GM23248 (cell line): ENCODE results near the gene TRAM2. TPM values are rescaled to one million over a fixed set of nuclear protein-coding genes. Genes with fewer than 3 reads are reported as not detected.

Experiments used
- DNase-seq: peaks from one replicate; pipeline ENCODE4 v3.0.0-alpha.2; 2015
- H2AFZ ChIP-seq: fragments of 200-600 bp; sonication (generic); 2 replicates; pipeline ENCODE4 v1.6.1; 2016; ENCODE audit warnings: antibody characterized with exemption
- H3F3A ChIP-seq: fragments of 200-600 bp; sonication (generic); 2 replicates; pipeline ENCODE4 v1.6.1; 2016; ENCODE audit warnings: mild to moderate bottlenecking, antibody characterized with exemption, mixed run types; ENCODE audit not compliant: insufficient read depth
- H3K27ac ChIP-seq: fragments of 200-600 bp; sonication (generic); 2 replicates; pipeline ENCODE4 v1.5.1; 2016; ENCODE audit warnings: mild to moderate bottlenecking
- H3K27me3 ChIP-seq: fragments of 200-600 bp; sonication (generic); replicated peaks from 2 replicates; pipeline ENCODE4 v1.6.1; 2016; ENCODE audit warnings: mild to moderate bottlenecking; ENCODE audit not compliant: insufficient read depth
- H3K36me3 ChIP-seq: fragments of 200-600 bp; sonication (generic); 2 replicates; pipeline ENCODE4 v1.6.1; 2016; ENCODE audit warnings: low read depth, mild to moderate bottlenecking
- H3K4me1 ChIP-seq: fragments of 200-600 bp; sonication (generic); 2 replicates; pipeline ENCODE4 v1.6.1; 2016; ENCODE audit warnings: mild to moderate bottlenecking; ENCODE audit not compliant: insufficient read depth
- H3K4me2 ChIP-seq: fragments of 200-600 bp; sonication (generic); one replicate; pipeline ENCODE4 v1.6.1; 2016; ENCODE audit warnings: mild to moderate bottlenecking; ENCODE audit not compliant: unreplicated experiment
- H3K4me3 ChIP-seq: fragments of 200-600 bp; sonication (generic); 2 replicates; pipeline ENCODE4 v1.5.1; 2016; ENCODE audit warnings: mild to moderate bottlenecking
- H3K79me2 ChIP-seq: fragments of 200-600 bp; sonication (generic); 2 replicates; pipeline ENCODE4 v1.6.1; 2016; ENCODE audit warnings: mild to moderate bottlenecking; ENCODE audit not compliant: insufficient read depth
- H3K9ac ChIP-seq: fragments of 200-600 bp; sonication (generic); 2 replicates; pipeline ENCODE4 v1.6.1; 2016; ENCODE audit warnings: mild to moderate bottlenecking
- H3K9me2 ChIP-seq: fragments of 200-600 bp; sonication (generic); 2 replicates; pipeline ENCODE4 v1.6.1; 2016; ENCODE audit warnings: mixed run types, mild to moderate bottlenecking, moderate library complexity; ENCODE audit not compliant: insufficient read depth
- H3K9me3 ChIP-seq: fragments of 200-600 bp; sonication (generic); one replicate; pipeline ENCODE4 v1.6.1; 2017; ENCODE audit warnings: low read depth
- H4K20me1 ChIP-seq: fragments of 200-600 bp; sonication (generic); 2 replicates; pipeline ENCODE4 v1.6.0; 2016; ENCODE audit not compliant: insufficient read depth
- EZH2 ChIP-seq: fragments of 200-600 bp; sonication (generic); IDR thresholded peaks from 2 replicates; pipeline ENCODE4 v1.6.1; 2018; ENCODE audit warnings: antibody characterized with exemption, mild to moderate bottlenecking; ENCODE audit not compliant: insufficient read depth, poor library complexity, severe bottlenecking
- EZH2phosphoT487 ChIP-seq: fragments of 200-600 bp; sonication (generic); IDR thresholded peaks from 2 replicates; pipeline ENCODE4 v1.6.1; 2018; ENCODE audit warnings: antibody characterized with exemption, moderate library complexity, mild to moderate bottlenecking, low read depth; ENCODE audit not compliant: insufficient read depth
- WGBS, 2 experiments: methylation state at CpG; one replicate each; pipeline ENCODE4 v1.1.6; 2015 to 2017; ENCODE audit warnings: low lambda C conversion rate in 2 of 2, low coverage in 1 of 2; ENCODE audit errors: missing lambda C conversion rate in 2 of 2; 5-methylcytosine and 5-hydroxymethylcytosine counted together
- in situ Hi-C: fragments of 300-500 bp; cut with MboI; formaldehyde crosslinking; loops from 2 replicates; pipeline ENCODE4 v1.15.0; 2020
- polyA plus RNA-seq: library from polyadenylated mRNA; unstranded; fragments of >200 nt; fragmentation: Nextera tagmentation; extraction: Ambion mirVana; gene quantifications from 2 replicates; pipeline ENCODE4 v1.2.1, GENCODE V29; 2016
- total RNA-seq: library from RNA; depleted of rRNA; stranded (reverse); fragments of >200 nt; shearing (Covaris generic); gene quantifications from 2 replicates; pipeline ENCODE4 v1.2.3, GENCODE V29; 2014

Gene TRAM2
- total and polyA plus RNA-seq, 2 experiments from 2014 or later, result 141 to 174 TPM

DNA sequence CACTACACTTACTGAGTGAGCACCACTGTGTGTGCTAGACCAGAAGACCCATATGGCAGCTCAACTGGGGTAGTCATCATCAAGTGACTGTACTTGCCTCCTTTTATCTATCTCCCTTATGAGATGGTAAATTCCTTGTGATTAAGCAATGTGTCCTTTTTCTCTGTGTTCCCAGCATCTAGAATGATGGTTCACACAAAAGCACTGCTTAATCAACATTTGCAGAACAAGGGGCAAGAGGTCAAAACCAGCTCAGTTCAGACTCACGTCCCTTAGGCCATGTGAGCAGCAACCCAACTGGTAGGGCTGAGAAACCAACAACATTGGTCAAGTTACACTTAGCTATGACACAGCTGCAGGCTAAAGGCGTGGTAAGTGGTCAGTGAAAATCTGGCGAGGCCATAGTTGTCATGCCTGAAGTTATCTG is 10.0 kb downstream of the TRAM2 start:
- Histone ChIP-seq H3K4me1 (peaks cover 75% of the 10 kb centered on the region), H3K4me3 (no peak overlapping the region; the same call in 1 of the 2 replicates), H3K79me2 (peaks cover 98% of the 10 kb centered on the region), H3K9ac (peak overlapping the region; percentile 73), H3K36me3 (peaks cover 16% of the 10 kb centered on the region), H3K27ac (peak overlapping the region; percentile 93), H4K20me1 (no peaks in the 10 kb centered on the region), H3K4me2 (peak overlapping the region; percentile 64), H3K9me2 (no peaks in the 10 kb centered on the region), H3F3A (peaks cover 72% of the 10 kb centered on the region), H2AFZ (no peak overlapping the region), H3K27me3 (no peaks in the 10 kb centered on the region), H3K9me3 (no peaks in the 10 kb centered on the region)
- TF ChIP-seq EZH2 (no peak), EZH2phosphoT487 (0 out of 2 replicates have a peak, but pooled peaks have one; percentile 60)
- WGBS, 2 experiments, result 0% methylated on average over 3 of the region's 3 CpGs
- in situ Hi-C loops, result no loop called here
- peak; percentile 96 for DNase-seq

- Histone ChIP-seq H3K9ac (peak overlapping the region; percentile 73), H3K4me2 (peak overlapping the region; percentile 64), H3K27ac (peak overlapping the region; percentile 93), H3K9me2 (no peaks in the 10 kb centered on the region), H3K4me3 (peak overlapping the region; percentile 10; the same call in 1 of the 2 replicates), H4K20me1 (no peaks in the 10 kb centered on the region), H3F3A (peaks cover 69% of the 10 kb centered on the region), H3K36me3 (peaks cover 12% of the 10 kb centered on the region; the same call in 1 of the 2 replicates), H2AFZ (no peak overlapping the region), H3K9me3 (no peaks in the 10 kb centered on the region), H3K4me1 (peaks cover 69% of the 10 kb centered on the region), H3K79me2 (peaks cover 98% of the 10 kb centered on the region), H3K27me3 (no peaks in the 10 kb centered on the region)
- no peak for TF ChIP-seq EZH2phosphoT487
- TF ChIP-seq EZH2, result no peak
- 100% methylated on average over 2 of the region's 2 CpGs for WGBS, 2 experiments
- no peak for DNase-seq
- in situ Hi-C loops, result no loop called here
Measured at GRCh38 chr6:52566201-52566600, 10.7 kb downstream of the TRAM2 start.

GRCh38 chr6:52564856-52565255 is 12.0 kb downstream of the TRAM2 start:
- TF ChIP-seq EZH2 (no peak), EZH2phosphoT487 (no peak)
- Histone ChIP-seq H3K4me2 (no peak overlapping the region), H3K9me3 (no peaks in the 10 kb centered on the region), H3K4me1 (peaks cover 67% of the 10 kb centered on the region), H3K9me2 (no peaks in the 10 kb centered on the region), H4K20me1 (no peaks in the 10 kb centered on the region), H2AFZ (no peak overlapping the region), H3K27ac (peak overlapping the region; percentile 93; the same call in 1 of the 2 replicates), H3K36me3 (peaks cover 12% of the 10 kb centered on the region; the same call in 1 of the 2 replicates), H3F3A (peaks cover 64% of the 10 kb centered on the region), H3K9ac (no peak overlapping the region), H3K79me2 (peaks cover 98% of the 10 kb centered on the region), H3K4me3 (no peak overlapping the region), H3K27me3 (no peaks in the 10 kb centered on the region)
- in situ Hi-C loops, result no loop called here
- no peak for DNase-seq
- WGBS, 2 experiments, result 94 to 100% methylated on average over 3 of the region's 3 CpGs

- Histone ChIP-seq H3K9me3 (no peaks in the 10 kb centered on the region), H3K79me2 (peaks cover 98% of the 10 kb centered on the region), H3K27me3 (no peaks in the 10 kb centered on the region), H3F3A (peaks cover 66% of the 10 kb centered on the region), H2AFZ (no peak overlapping the region), H3K4me1 (peaks cover 70% of the 10 kb centered on the region), H4K20me1 (no peaks in the 10 kb centered on the region), H3K9me2 (no peaks in the 10 kb centered on the region), H3K27ac (peak overlapping the region; percentile 29; the same call in 1 of the 2 replicates), H3K9ac (no peak overlapping the region), H3K4me2 (no peak overlapping the region), H3K36me3 (peaks cover 12% of the 10 kb centered on the region; the same call in 1 of the 2 replicates), H3K4me3 (no peak overlapping the region)
- WGBS, 2 experiments, result 51 to 52% methylated on average over 3 of the region's 3 CpGs
- no peak for TF ChIP-seq EZH2phosphoT487
- TF ChIP-seq EZH2, result no peak
- in situ Hi-C loops, result no loop called here
- DNase-seq, result no peak
Measured at GRCh38 chr6:52562911-52563310, 13.9 kb downstream of the TRAM2 start.

GRCh38 chr6:52560462-52560861 is 16.4 kb downstream of the TRAM2 start:
- peaks cover 12% of the 10 kb centered on the region; the same call in 1 of the 2 replicates for H3K36me3 ChIP-seq
- H3K27ac ChIP-seq, result peak overlapping the region; percentile 74
- DNase-seq, result peak; percentile 69
- H3K79me2 ChIP-seq, result peaks cover 100% of the 10 kb centered on the region
- H3K27me3 ChIP-seq, result no peaks in the 10 kb centered on the region
- peak overlapping the region; percentile 57 for H3K9ac ChIP-seq
- H3K4me2 ChIP-seq, result peak overlapping the region; percentile 26
- in situ Hi-C loops, result no loop called here
- TF ChIP-seq EZH2, result no peak
- TF ChIP-seq EZH2phosphoT487, result no peak
- H2AFZ ChIP-seq, result no peak overlapping the region
- no peaks in the 10 kb centered on the region for H3K9me2 ChIP-seq
- peaks cover 69% of the 10 kb centered on the region for H3K4me1 ChIP-seq
- peaks cover 66% of the 10 kb centered on the region for H3F3A ChIP-seq
- no peaks in the 10 kb centered on the region for H3K9me3 ChIP-seq
- no peak overlapping the region for H3K4me3 ChIP-seq
- WGBS, 2 experiments, result 9 to 19% methylated on average over 5 of the region's 5 CpGs
- H4K20me1 ChIP-seq, result no peaks in the 10 kb centered on the region
